GM12878 (cell line): ENCODE measurements around the gene CENPQ. TPM values are rescaled to one million over a fixed set of nuclear protein-coding genes. Genes with fewer than 3 reads are reported as not detected.
A peak's percentile ranks its signal among the peaks of the same experiment; 100 is the strongest.

Source experiments
- BACH1 ChIP-seq: fragments of 450-650 bp; IDR thresholded peaks from 2 replicates; pipeline ENCODE4 v1.6.1; 2017; ENCODE audit warnings: mild to moderate bottlenecking, borderline replicate concordance
- CREB1 ChIP-seq: IDR thresholded peaks from 2 replicates; pipeline ENCODE4 v1.6.1; 2012; ENCODE audit warnings: low read depth, mild to moderate bottlenecking, inconsistent platforms
- EED ChIP-seq: sonication (generic); IDR thresholded peaks from 2 replicates; pipeline ENCODE4 v1.6.1; 2016; ENCODE audit warnings: antibody characterized with exemption, low read depth
- EGR1 ChIP-seq, 2 experiments: IDR thresholded peaks; 1 replicate in 1 of 2; 2 replicates in 1 of 2; pipeline ENCODE4 v1.6.1; 2011 to 2012; ENCODE audit warnings: low read depth in 2 of 2, low read length in 2 of 2, borderline replicate concordance in 1 of 2, mild to moderate bottlenecking in 1 of 2, moderate library complexity in 1 of 2
- EZH2 ChIP-seq: IDR thresholded peaks from 2 replicates; pipeline ENCODE4 v1.6.1; 2012; ENCODE audit warnings: low read depth, mild to moderate bottlenecking, control low read depth, inconsistent platforms, low read length, borderline replicate concordance; ENCODE audit not compliant: control insufficient read depth
- FOS ChIP-seq: IDR thresholded peaks from 3 replicates; pipeline ENCODE4 v1.6.1; 2011; ENCODE audit warnings: borderline replicate concordance; ENCODE audit not compliant: insufficient read length; ENCODE audit errors: extremely low read depth
- MYB ChIP-seq: fragments of 150-350 bp; IDR thresholded peaks from 2 replicates; pipeline ENCODE4 v1.6.1; 2014; ENCODE audit warnings: mild to moderate bottlenecking, low read depth, low read length, borderline replicate concordance
- NR2C2 ChIP-seq: IDR thresholded peaks from 2 replicates; pipeline ENCODE4 v1.6.1; 2011; ENCODE audit warnings: borderline replicate concordance, low read depth; ENCODE audit not compliant: control insufficient read depth, insufficient read length
- NRF1 ChIP-seq: conservative IDR thresholded peaks from 2 replicates; pipeline ENCODE4 v1.6.1; 2011; ENCODE audit warnings: mild to moderate bottlenecking, low read depth, low read length, improper control_type of control experiment
- POLR2AphosphoS5 ChIP-seq: IDR thresholded peaks from 2 replicates; pipeline ENCODE4 v1.6.1; 2011; ENCODE audit warnings: mild to moderate bottlenecking, low read length, inconsistent platforms
- RAD21 ChIP-seq: IDR thresholded peaks from 2 replicates; pipeline ENCODE4 v1.6.1; 2011; ENCODE audit warnings: mild to moderate bottlenecking, low read depth, low read length, moderate library complexity; ENCODE audit not compliant: insufficient read depth
- SUPT20H ChIP-seq: IDR thresholded peaks from 2 replicates; pipeline ENCODE4 v1.6.1; 2011; ENCODE audit warnings: low read depth, mild to moderate bottlenecking, low read length, moderate library complexity, borderline replicate concordance; ENCODE audit not compliant: control insufficient read depth
- YY1 ChIP-seq: IDR thresholded peaks from 2 replicates; pipeline ENCODE4 v1.6.1; 2011; ENCODE audit warnings: low read depth, mild to moderate bottlenecking, low read length
- ZBED1 ChIP-seq: IDR thresholded peaks from 2 replicates; pipeline ENCODE4 v1.6.1; 2016; ENCODE audit warnings: borderline replicate concordance
- ZNF24 ChIP-seq: fragments of 450-650 bp; IDR thresholded peaks from 2 replicates; pipeline ENCODE4 v1.6.1; 2017; ENCODE audit warnings: antibody characterized with exemption, mild to moderate bottlenecking
- polyA plus RNA-seq, 11 experiments: library from polyadenylated mRNA; depleted of rRNA in 4 of 11; unstranded in 6 of 11; stranded (reverse) in 5 of 11; fragments of >200 nt; fragmentation: Nextera tagmentation in 4 of 11; fragmentation: Illumina TruSeq in 1 of 11; extraction: Ambion mirVana in 4 of 11; extraction: Trizol in 1 of 11; gene quantifications; 1 replicate in 1 of 11; 2 replicates in 10 of 11; pipeline versions ENCODE4 v1.2.1 to v1.2.3, GENCODE V29; 2011 to 2016; ENCODE audit warnings: inconsistent platforms in 2 of 11, missing spikeins in 2 of 11, low read depth in 1 of 11
- total RNA-seq, 4 experiments: library from RNA; depleted of rRNA in 3 of 4; stranded (reverse); fragments of >200 nt in 3 of 4; fragmentation: Illumina TruSeq in 1 of 4; extraction: Trizol in 1 of 4; gene quantifications; 2 replicates each; pipeline versions ENCODE4 v1.2.1 to v1.2.3, GENCODE V29; 2013 to 2021
- TF ChIP-seq, protein P1 (sequence below): IDR thresholded peaks from 2 replicates; pipeline ENCODE4 v1.6.1; 2012; ENCODE audit warnings: low read depth, low read length, improper control_type of control experiment
- TF ChIP-seq, protein P2 (sequence below): IDR thresholded peaks from 2 replicates; pipeline ENCODE4 v1.6.1; 2011; ENCODE audit warnings: mild to moderate bottlenecking, low read depth, low read length, moderate library complexity; ENCODE audit not compliant: insufficient replicate concordance
- TF ChIP-seq, protein P3 (sequence below): fragments of 450-650 bp; IDR thresholded peaks from 2 replicates; pipeline ENCODE4 v1.6.1; 2017; ENCODE audit warnings: mild to moderate bottlenecking, moderate library complexity
- TF ChIP-seq, protein P4 (sequence below): fragments of 450-650 bp; IDR thresholded peaks from 2 replicates; pipeline ENCODE4 v1.6.1; 2016; ENCODE audit warnings: mild to moderate bottlenecking
- TF ChIP-seq, protein P5 (sequence below): fragments of 450-650 bp; IDR thresholded peaks from 2 replicates; pipeline ENCODE4 v1.6.1; 2018; ENCODE audit warnings: borderline replicate concordance, mild to moderate bottlenecking; ENCODE audit not compliant: partially characterized antibody

Gene CENPQ
- total and polyA plus RNA-seq, 10 of the 15 experiments (the other 5 are each of a cell fraction or from before 2014, with no cell fraction given), result 7.4 to 34.2 (median 17.8) TPM

DNA sequence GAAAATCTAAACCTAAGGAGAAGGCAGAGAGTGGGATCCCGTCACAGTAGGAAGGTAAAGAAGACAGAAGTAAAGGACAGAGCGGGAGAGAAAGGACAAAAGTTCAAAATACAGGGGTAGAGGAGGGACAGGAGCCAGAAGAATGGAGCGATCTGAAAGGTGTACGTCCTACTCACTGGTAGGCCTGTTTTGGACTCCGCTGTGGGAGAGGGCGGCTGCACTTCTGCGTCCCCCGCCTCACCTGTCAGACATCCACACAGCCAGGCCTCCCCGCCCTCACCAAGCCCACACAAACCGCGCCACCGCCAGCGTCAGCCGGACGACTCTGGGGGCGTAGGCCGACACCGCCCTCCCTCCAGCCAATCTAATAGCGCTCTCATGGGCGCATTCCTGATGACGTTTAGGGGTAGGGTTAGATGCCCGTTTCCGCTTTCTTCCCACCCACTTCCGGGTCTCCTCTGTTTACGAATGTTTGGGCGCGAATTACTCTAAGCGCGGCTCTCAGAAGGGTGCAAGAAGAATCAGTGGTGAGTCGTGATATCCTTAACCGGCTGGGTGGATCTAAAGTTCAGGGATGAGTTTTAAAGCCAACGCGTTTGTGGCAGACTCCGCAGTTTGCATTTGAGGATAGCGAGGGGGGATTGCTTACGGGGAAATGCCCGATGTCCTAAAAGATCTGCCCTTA lies at the start of gene CENPQ, which contains the start of gene MMUT (continued):
- TF ChIP-seq, protein P1, sequence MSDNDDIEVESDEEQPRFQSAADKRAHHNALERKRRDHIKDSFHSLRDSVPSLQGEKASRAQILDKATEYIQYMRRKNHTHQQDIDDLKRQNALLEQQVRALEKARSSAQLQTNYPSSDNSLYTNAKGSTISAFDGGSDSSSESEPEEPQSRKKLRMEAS, result peak; percentile 72; the same call in 1 of the 2 replicates
- TF ChIP-seq, protein P2, sequence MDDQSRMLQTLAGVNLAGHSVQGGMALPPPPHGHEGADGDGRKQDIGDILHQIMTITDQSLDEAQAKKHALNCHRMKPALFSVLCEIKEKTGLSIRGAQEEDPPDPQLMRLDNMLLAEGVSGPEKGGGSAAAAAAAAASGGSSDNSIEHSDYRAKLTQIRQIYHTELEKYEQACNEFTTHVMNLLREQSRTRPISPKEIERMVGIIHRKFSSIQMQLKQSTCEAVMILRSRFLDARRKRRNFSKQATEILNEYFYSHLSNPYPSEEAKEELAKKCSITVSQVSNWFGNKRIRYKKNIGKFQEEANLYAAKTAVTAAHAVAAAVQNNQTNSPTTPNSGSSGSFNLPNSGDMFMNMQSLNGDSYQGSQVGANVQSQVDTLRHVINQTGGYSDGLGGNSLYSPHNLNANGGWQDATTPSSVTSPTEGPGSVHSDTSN, result no peak
- no peak for TF ChIP-seq SUPT20H
- no peak for TF ChIP-seq MYB
- TF ChIP-seq ZNF24, result no peak
- peak; percentile 47; the same call in 1 of the 2 replicates for TF ChIP-seq BACH1
- TF ChIP-seq EZH2, result no peak
- no peak for TF ChIP-seq NRF1
- peak in 1 of 2 experiments; percentile 90; a peak in 2 of 3 replicates for TF ChIP-seq EGR1 (IDR thresholded peaks at IDR 0.05; ENCODE audit: borderline replicate concordance in 1 of 2, low read depth in 2 of 2, low read length in 2 of 2)
- no peak for TF ChIP-seq FOS
- peak; percentile 21; the same call in 1 of the 2 replicates for TF ChIP-seq ZBED1
- TF ChIP-seq EED, result no peak
- TF ChIP-seq, protein P3, sequence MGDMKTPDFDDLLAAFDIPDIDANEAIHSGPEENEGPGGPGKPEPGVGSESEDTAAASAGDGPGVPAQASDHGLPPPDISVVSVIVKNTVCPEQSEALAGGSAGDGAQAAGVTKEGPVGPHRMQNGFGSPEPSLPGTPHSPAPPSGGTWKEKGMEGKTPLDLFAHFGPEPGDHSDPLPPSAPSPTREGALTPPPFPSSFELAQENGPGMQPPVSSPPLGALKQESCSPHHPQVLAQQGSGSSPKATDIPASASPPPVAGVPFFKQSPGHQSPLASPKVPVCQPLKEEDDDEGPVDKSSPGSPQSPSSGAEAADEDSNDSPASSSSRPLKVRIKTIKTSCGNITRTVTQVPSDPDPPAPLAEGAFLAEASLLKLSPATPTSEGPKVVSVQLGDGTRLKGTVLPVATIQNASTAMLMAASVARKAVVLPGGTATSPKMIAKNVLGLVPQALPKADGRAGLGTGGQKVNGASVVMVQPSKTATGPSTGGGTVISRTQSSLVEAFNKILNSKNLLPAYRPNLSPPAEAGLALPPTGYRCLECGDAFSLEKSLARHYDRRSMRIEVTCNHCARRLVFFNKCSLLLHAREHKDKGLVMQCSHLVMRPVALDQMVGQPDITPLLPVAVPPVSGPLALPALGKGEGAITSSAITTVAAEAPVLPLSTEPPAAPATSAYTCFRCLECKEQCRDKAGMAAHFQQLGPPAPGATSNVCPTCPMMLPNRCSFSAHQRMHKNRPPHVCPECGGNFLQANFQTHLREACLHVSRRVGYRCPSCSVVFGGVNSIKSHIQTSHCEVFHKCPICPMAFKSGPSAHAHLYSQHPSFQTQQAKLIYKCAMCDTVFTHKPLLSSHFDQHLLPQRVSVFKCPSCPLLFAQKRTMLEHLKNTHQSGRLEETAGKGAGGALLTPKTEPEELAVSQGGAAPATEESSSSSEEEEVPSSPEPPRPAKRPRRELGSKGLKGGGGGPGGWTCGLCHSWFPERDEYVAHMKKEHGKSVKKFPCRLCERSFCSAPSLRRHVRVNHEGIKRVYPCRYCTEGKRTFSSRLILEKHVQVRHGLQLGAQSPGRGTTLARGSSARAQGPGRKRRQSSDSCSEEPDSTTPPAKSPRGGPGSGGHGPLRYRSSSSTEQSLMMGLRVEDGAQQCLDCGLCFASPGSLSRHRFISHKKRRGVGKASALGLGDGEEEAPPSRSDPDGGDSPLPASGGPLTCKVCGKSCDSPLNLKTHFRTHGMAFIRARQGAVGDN, result no peak
- TF ChIP-seq YY1, result 0 out of 2 replicates have a peak, but pooled peaks have one; percentile 49
- no peak for TF ChIP-seq NR2C2
- no peak for TF ChIP-seq RAD21
- TF ChIP-seq, protein P4, sequence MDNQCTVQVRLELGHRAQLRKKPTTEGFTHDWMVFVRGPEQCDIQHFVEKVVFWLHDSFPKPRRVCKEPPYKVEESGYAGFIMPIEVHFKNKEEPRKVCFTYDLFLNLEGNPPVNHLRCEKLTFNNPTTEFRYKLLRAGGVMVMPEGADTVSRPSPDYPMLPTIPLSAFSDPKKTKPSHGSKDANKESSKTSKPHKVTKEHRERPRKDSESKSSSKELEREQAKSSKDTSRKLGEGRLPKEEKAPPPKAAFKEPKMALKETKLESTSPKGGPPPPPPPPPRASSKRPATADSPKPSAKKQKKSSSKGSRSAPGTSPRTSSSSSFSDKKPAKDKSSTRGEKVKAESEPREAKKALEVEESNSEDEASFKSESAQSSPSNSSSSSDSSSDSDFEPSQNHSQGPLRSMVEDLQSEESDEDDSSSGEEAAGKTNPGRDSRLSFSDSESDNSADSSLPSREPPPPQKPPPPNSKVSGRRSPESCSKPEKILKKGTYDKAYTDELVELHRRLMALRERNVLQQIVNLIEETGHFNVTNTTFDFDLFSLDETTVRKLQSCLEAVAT, result peak; percentile 73
- TF ChIP-seq, protein P5, sequence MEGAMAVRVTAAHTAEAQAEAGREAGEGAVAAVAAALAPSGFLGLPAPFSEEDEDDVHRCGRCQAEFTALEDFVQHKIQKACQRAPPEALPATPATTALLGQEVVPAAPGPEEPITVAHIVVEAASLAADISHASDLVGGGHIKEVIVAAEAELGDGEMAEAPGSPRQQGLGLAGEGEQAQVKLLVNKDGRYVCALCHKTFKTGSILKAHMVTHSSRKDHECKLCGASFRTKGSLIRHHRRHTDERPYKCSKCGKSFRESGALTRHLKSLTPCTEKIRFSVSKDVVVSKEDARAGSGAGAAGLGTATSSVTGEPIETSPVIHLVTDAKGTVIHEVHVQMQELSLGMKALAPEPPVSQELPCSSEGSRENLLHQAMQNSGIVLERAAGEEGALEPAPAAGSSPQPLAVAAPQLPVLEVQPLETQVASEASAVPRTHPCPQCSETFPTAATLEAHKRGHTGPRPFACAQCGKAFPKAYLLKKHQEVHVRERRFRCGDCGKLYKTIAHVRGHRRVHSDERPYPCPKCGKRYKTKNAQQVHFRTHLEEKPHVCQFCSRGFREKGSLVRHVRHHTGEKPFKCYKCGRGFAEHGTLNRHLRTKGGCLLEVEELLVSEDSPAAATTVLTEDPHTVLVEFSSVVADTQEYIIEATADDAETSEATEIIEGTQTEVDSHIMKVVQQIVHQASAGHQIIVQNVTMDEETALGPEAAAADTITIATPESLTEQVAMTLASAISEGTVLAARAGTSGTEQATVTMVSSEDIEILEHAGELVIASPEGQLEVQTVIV, result peak; percentile 74
- TF ChIP-seq POLR2AphosphoS5, result peak; percentile 75
- peak; percentile 99 for TF ChIP-seq CREB1
